Activated B cell treated with CpG ODN at 0.5 μM for 24 hours (primary cell): ENCODE results near the gene ZNF326. TPM values are rescaled to one million over a fixed set of nuclear protein-coding genes. Genes with fewer than 3 reads are reported as not detected.

Source experiments
- ATAC-seq: fragments of 200-7000 bp; cut with Tn5 transposase; one replicate; pipeline ENCODE4 v1.10.0; 2021; ENCODE audit warnings: low read depth, mild to moderate bottlenecking, moderate library complexity
- CTCF ChIA-PET: fragments of 350-600 bp; sonication (Branson Sonifier 250); formaldehyde crosslinking; loops from one replicate; lab custom pipeline; 2021; ENCODE audit warnings: antibody characterized with exemption; lab: Charles Lee
- POLR2A ChIA-PET: fragments of 350-600 bp; sonication (Branson Sonifier 250); formaldehyde crosslinking; loops from one replicate; lab custom pipeline; 2021; ENCODE audit warnings: antibody characterized with exemption; lab: Charles Lee
- DNase-seq: peaks from one replicate; pipeline ENCODE4 v3.0.0; 2022
- H3K27ac Mint-ChIP-seq: one replicate; pipeline ENCODE4 v1.8.0; 2020; ENCODE audit warnings: mixed read lengths
- H3K27me3 Mint-ChIP-seq: one replicate; pipeline ENCODE4 v1.8.0; 2021; ENCODE audit warnings: mixed read lengths
- H3K36me3 Mint-ChIP-seq: one replicate; pipeline ENCODE4 v1.8.0; 2021; ENCODE audit warnings: low read depth, mixed read lengths
- H3K4me1 Mint-ChIP-seq: one replicate; pipeline ENCODE4 v1.8.0; 2021; ENCODE audit warnings: mixed read lengths
- H3K4me3 Mint-ChIP-seq: one replicate; pipeline ENCODE4 v1.8.0; 2020; ENCODE audit warnings: mild to moderate bottlenecking, mixed read lengths
- H3K9me3 Mint-ChIP-seq: one replicate; pipeline ENCODE4 v1.8.0; 2020; ENCODE audit warnings: mixed read lengths
- intact Hi-C: fragments of 100-400 bp; cut with micrococcal nuclease; formaldehyde crosslinking; loops from one replicate; pipeline ENCODE4 v1.15.1; 2024
- total RNA-seq: library from RNA; stranded (reverse); gene quantifications from 2 replicates; pipeline ENCODE4 v1.2.3, GENCODE V29; 2022
- TF ChIP-seq, protein P1 (sequence below): fragments of 200-600 bp; IDR thresholded peaks from one replicate; pipeline ENCODE4 v1.8.0; 2022; ENCODE audit warnings: antibody characterized with exemption, mild to moderate bottlenecking

ZNF326 gene
- total RNA-seq, 1 donor from 2014 or later = 30.3 TPM

DNA sequence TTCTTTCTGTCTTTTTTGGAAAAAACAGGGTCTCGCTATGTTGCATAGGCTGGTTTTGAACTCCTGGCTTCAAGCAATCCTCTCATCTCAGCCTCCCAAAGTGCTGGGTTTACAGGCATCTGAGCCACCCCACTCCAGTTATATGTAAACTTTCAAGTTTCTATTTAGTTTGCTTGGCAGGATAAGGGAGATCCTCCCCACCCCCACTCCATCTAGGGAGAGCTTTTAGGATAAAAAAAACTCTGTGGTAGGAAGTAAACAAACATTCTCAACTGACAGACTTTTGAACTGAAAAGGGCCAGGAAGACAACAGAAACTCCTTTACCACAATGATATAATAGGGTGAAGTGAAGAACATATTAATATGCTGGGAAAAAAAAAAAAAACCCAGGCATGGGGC is 41.0 kb upstream of the ZNF326 start:
- Mint-ChIP-seq H3K27me3 (no peaks in the 10 kb centered on the region), H3K36me3 (no peaks in the 10 kb centered on the region), H3K9me3 (no peaks in the 10 kb centered on the region), H3K4me1 (peaks cover 9% of the 10 kb centered on the region), H3K4me3 (no peak overlapping the region), H3K27ac (no peak overlapping the region)
- ChIA-PET POLR2A (no interaction called here), CTCF (interaction anchor here (0.9 kb wide), 1 partner anchor 149 kb away, joined by 3 read pairs; no protein-coding TSS in a partner anchor)
- TF ChIP-seq, protein P1, sequence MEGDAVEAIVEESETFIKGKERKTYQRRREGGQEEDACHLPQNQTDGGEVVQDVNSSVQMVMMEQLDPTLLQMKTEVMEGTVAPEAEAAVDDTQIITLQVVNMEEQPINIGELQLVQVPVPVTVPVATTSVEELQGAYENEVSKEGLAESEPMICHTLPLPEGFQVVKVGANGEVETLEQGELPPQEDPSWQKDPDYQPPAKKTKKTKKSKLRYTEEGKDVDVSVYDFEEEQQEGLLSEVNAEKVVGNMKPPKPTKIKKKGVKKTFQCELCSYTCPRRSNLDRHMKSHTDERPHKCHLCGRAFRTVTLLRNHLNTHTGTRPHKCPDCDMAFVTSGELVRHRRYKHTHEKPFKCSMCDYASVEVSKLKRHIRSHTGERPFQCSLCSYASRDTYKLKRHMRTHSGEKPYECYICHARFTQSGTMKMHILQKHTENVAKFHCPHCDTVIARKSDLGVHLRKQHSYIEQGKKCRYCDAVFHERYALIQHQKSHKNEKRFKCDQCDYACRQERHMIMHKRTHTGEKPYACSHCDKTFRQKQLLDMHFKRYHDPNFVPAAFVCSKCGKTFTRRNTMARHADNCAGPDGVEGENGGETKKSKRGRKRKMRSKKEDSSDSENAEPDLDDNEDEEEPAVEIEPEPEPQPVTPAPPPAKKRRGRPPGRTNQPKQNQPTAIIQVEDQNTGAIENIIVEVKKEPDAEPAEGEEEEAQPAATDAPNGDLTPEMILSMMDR = no peak
- ATAC-seq = no peak
- no peak for DNase-seq
- intact Hi-C loops = loop anchor here (1.0 kb wide), 1 partner anchor 150 kb away; no protein-coding TSS in a partner anchor

DNA sequence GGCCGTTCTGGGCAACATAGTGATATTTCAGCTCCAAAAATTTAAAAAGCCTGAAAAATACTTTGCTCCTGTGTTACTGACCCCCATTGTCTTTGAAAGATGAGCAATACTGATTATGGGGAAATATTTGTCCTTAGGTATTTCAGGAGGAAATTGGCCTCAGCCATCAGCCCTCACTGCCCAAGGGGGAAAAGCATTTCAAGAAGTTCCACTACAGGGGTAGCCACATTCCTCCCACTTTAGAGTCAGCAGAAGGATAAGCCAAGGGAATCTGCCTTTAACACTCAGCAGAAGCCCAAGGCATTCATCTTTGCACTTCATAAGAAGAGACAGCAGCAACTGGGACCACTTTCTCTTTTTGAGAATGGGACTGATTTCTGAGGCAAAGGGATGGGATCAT is 40.5 kb upstream of the ZNF326 start:
- Mint-ChIP-seq H3K9me3 (no peaks in the 10 kb centered on the region), H3K27me3 (no peaks in the 10 kb centered on the region), H3K27ac (no peak overlapping the region), H3K4me3 (no peak overlapping the region), H3K4me1 (peaks cover 9% of the 10 kb centered on the region), H3K36me3 (no peaks in the 10 kb centered on the region)
- TF ChIP-seq, protein P1 = no peak
- intact Hi-C loops = no loop called here
- POLR2A ChIA-PET = no interaction called here
- DNase-seq = no peak
- no peak for ATAC-seq
- CTCF ChIA-PET = interaction anchor here (0.9 kb wide), 1 partner anchor 150 kb away, joined by 3 read pairs; no protein-coding TSS in a partner anchor

DNA sequence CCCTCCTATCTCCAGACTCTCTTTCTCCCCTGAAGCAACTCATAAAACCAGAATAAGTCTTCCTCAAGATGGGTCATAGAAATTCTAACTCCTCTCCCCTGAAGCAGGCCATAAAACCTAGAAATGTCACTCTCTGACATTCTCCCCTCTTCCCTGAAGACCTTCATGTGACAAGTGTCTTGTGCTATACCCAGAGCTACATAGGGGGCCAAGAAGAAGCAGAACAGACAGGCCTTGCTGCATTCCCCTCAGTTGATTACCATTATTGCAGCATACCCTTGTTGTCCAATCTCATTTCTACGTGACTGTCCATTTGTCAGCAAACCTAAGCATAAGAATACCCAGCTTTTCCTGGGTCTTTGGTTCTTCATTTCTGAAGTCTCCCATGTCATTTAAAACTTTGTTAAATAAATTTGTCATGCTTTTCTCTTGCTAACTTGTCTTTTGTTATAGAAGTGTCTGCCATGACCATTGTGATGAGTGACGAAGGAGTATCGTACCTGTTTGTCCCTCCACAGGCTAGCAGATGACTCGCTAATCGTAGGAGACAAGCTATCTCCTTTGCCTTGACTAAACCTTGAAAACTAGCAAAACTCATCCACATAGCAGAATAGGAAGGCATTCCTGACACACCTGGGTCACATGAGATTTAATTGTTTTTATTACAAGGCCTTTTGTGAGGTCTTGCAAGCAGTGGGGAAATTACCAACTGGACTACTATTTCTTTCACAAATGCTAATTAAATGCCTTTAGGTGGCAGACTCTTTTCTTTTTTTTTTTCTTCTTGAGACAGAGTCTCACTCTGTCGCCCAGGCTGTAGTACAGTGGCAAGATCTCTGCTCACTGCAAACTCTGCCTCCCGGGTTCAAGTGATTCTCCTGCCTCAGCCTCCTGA is 39.4 kb upstream of the ZNF326 start:
- DNase-seq (no peak), ATAC-seq (no peak)
- no peaks in the 10 kb centered on the region for H3K36me3 Mint-ChIP-seq
- TF ChIP-seq, protein P1 = no peak
- intact Hi-C loops = no loop called here
- H3K4me3 Mint-ChIP-seq = no peak overlapping the region
- peaks cover 8% of the 10 kb centered on the region for H3K4me1 Mint-ChIP-seq
- H3K9me3 Mint-ChIP-seq = no peaks in the 10 kb centered on the region
- no peaks in the 10 kb centered on the region for H3K27me3 Mint-ChIP-seq
- H3K27ac Mint-ChIP-seq = no peak overlapping the region
- ChIA-PET POLR2A (no interaction called here), CTCF (no interaction called here)

DNA sequence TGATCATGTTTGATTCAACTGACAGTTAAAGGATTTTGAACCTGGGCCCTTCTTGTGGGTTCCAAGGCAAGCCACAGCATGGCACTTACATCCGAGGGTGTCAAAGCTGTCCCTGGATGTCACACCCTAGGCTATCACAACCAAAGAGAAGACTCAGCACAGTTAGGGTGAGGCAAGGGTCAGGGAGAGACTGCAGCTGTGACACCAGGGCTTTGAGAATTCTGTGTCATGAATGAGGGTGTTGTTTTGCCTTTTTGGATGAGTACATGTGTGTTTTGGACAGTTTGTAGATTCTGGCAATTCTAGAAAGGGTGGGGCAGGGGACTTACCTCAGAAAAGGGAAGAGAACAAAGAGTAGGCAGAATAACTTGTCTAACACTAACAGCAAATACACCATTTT is 37.8 kb upstream of the ZNF326 start:
- no peaks in the 10 kb centered on the region for H3K27me3 Mint-ChIP-seq
- H3K27ac Mint-ChIP-seq = no peak overlapping the region
- ATAC-seq (no peak), DNase-seq (no peak)
- no peak overlapping the region for H3K4me3 Mint-ChIP-seq
- TF ChIP-seq, protein P1 = no peak
- ChIA-PET POLR2A (no interaction called here), CTCF (no interaction called here)
- H3K9me3 Mint-ChIP-seq = no peaks in the 10 kb centered on the region
- no peaks in the 10 kb centered on the region for H3K36me3 Mint-ChIP-seq
- intact Hi-C loops = no loop called here
- H3K4me1 Mint-ChIP-seq = peaks cover 11% of the 10 kb centered on the region

DNA sequence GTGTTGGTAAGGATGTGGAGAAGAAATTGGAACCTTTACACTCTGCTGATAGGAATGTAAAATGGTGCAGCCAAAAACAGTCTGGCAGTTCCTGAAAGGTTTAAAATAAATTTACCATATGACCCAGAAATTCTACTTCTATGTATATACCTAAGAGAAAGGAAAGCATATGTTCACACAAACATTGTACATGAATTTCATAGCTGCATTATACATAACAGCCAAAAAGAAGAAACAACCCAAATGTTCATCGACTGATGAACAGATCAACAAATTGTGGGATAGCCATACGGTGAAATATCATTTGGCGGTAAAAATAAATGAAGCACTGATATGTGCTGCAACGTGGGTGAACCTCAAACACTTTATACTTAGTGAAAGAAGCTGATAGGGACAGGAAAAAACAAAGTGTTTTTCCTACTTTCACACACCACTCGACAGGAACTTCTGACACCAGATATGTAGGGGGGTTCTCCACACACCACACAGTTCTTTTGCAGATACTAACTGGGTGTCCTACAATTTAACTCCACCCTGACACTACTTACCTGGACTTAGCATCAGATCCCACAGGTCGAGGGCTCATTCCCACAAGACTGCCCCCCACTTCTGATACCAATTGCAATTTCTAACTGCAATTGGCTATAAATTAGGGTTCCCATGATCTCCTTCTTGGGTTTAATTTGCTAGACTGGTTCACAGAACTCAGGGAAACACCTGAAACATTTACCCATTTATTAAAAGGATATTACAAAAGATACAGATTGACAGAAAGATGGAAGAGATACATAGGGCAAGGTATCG is 35.9 kb upstream of the ZNF326 start:
- no peak overlapping the region for H3K4me3 Mint-ChIP-seq
- H3K27me3 Mint-ChIP-seq = no peaks in the 10 kb centered on the region
- no peaks in the 10 kb centered on the region for H3K9me3 Mint-ChIP-seq
- peaks cover 16% of the 10 kb centered on the region for H3K4me1 Mint-ChIP-seq
- POLR2A ChIA-PET = no interaction called here
- no peaks in the 10 kb centered on the region for H3K36me3 Mint-ChIP-seq
- no peak for ATAC-seq
- TF ChIP-seq, protein P1 = no peak
- H3K27ac Mint-ChIP-seq = no peak overlapping the region
- intact Hi-C loops = no loop called here
- DNase-seq = no peak
- CTCF ChIA-PET = no interaction called here
